Thyroid gland (tissue), 4 donors: ENCODE measurements around the gene TIMP4.

Experiments used
- POLR2A ChIP-seq, 2 donors: fragments of 450-650 bp; IDR thresholded peaks; one replicate each; pipeline ENCODE4 v1.6.1; 2017; ENCODE audit warnings: antibody characterized with exemption in 2 of 2, mild to moderate bottlenecking in 2 of 2, moderate library complexity in 1 of 2
- TF ChIP-seq, protein P1 (sequence below), 6 experiments: fragments of 200-600 bp in 3 of 6; fragments of 450-650 bp in 3 of 6; sonication (generic) in 3 of 6; IDR thresholded peaks; one replicate each; pipeline ENCODE4 v1.5.1; 2016 to 2019; ENCODE audit warnings: antibody characterized with exemption in 6 of 6, mild to moderate bottlenecking in 2 of 6, inconsistent platforms in 1 of 6, moderate library complexity in 1 of 6

DNA sequence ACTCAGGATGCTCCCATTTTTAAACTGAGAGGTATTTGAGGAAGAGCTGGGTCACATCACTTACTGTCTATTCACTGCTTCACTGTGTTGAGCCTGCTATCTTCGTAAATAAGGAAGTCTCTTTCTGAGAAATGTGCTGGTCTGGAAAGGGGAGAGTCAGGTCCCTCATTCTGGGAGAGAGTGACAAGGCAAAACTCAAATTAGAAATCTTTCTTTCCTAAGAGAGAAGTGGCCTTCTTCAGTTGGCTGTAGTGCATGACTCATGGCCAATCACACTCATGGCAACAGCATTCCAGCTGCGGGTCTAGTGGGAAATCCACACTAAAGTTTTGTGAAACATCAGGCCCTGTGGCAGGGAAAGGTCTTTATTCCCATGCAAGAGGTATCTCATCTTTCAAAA lies 11.5 kb upstream of the TIMP4 start:
- TF ChIP-seq, protein P1, sequence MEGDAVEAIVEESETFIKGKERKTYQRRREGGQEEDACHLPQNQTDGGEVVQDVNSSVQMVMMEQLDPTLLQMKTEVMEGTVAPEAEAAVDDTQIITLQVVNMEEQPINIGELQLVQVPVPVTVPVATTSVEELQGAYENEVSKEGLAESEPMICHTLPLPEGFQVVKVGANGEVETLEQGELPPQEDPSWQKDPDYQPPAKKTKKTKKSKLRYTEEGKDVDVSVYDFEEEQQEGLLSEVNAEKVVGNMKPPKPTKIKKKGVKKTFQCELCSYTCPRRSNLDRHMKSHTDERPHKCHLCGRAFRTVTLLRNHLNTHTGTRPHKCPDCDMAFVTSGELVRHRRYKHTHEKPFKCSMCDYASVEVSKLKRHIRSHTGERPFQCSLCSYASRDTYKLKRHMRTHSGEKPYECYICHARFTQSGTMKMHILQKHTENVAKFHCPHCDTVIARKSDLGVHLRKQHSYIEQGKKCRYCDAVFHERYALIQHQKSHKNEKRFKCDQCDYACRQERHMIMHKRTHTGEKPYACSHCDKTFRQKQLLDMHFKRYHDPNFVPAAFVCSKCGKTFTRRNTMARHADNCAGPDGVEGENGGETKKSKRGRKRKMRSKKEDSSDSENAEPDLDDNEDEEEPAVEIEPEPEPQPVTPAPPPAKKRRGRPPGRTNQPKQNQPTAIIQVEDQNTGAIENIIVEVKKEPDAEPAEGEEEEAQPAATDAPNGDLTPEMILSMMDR (IDR thresholded peaks at IDR 0.05), result no peak
- no peak for TF ChIP-seq POLR2A (IDR thresholded peaks at IDR 0.05)
